Measurements from ENCODE around the gene ASIC2. TPM values are rescaled to one million over a fixed set of nuclear protein-coding genes. Genes with fewer than 3 reads are reported as not detected.

The ASIC2 gene
- total and polyA plus RNA-seq, 2 donors (not counting 1 experiment from before 2014, with no cell fraction given) = not detected

- H3K27me3 Mint-ChIP-seq = peaks cover 40% of the 10 kb centered on the region
- Histone ChIP-seq H3K4me3 (ENCODE audit: control extremely low read depth in 1 of 5, extremely low read depth in 1 of 5, insufficient read depth in 1 of 5, low read depth in 2 of 5, low read length in 4 of 5) (no peak overlapping the region), H3K9ac (ENCODE audit: low read length) (no peak overlapping the region), H3K79me2 (ENCODE audit: control insufficient read depth, insufficient read depth, low read length) (no peaks in the 10 kb centered on the region), H3K36me3 (replicated peaks in 1 of 2; ENCODE audit: control extremely low read depth in 1 of 2, control insufficient read depth in 1 of 2, extremely low read depth in 1 of 2, insufficient read depth in 2 of 2, low read length in 1 of 2) (no peaks in the 10 kb centered on the region), H4K20me1 (ENCODE audit: control insufficient read depth, insufficient read depth, low read length, poor library complexity, severe bottlenecking) (no peaks in the 10 kb centered on the region), H3K27me3 (replicated peaks in 1 of 4; ENCODE audit: control extremely low read depth in 1 of 4, control insufficient read depth in 3 of 4, insufficient read depth in 4 of 4, low read length in 3 of 4) (peaks cover 0 to 4% (median 0%) of the 10 kb centered on the region in 4 experiments), H2AFZ (ENCODE audit: insufficient read depth, low read depth, low read length, poor library complexity, severe bottlenecking) (no peak overlapping the region), H3K4me1 (ENCODE audit: control insufficient read depth in 2 of 2, insufficient read depth in 2 of 2, low read length in 2 of 2) (no peaks in the 10 kb centered on the region), H3K9me3 (ENCODE audit: control extremely low read depth in 1 of 3, control insufficient read depth in 2 of 3, insufficient read depth in 1 of 3, low read length in 2 of 3) (no peaks in the 10 kb centered on the region), H3K4me2 (replicated peaks; ENCODE audit: low read depth, low read length, poor library complexity, severe bottlenecking) (no peak overlapping the region), H3K27ac (ENCODE audit: low read length in 2 of 2) (no peak overlapping the region)
- no peak overlapping the region for H3K4me3 Mint-ChIP-seq
- peaks cover 11% of the 10 kb centered on the region for H3K9me3 Mint-ChIP-seq (ENCODE audit: insufficient read depth)
- no peak for DNase-seq
- ChIA-PET CTCF (no interaction called here), POLR2A (no interaction called here)
- H3K4me1 Mint-ChIP-seq = no peaks in the 10 kb centered on the region
- H3K27ac Mint-ChIP-seq = no peak overlapping the region
- no peak for TF ChIP-seq CTCF (IDR thresholded peaks at IDR 0.05)
- no peak for TF ChIP-seq EZH2 (IDR thresholded peaks at IDR 0.05; ENCODE audit: borderline replicate concordance, insufficient read depth, low read depth, low read length, poor library complexity, severe bottlenecking)
- no peak for ATAC-seq (ENCODE audit: low read depth)
- intact Hi-C loops (cut with micrococcal nuclease) = no loop called here
- 87% methylated on average over 4 of the region's 5 CpGs for WGBS (ENCODE audit: insufficient coverage)
Measured at GRCh38 chr17:33109336-33110072, 183.6 kb downstream of the ASIC2 start.

GRCh38 chr17:33106525-33107165 is 186.4 kb downstream of the ASIC2 start:
- intact Hi-C loops (cut with micrococcal nuclease) = no loop called here
- Histone ChIP-seq H3K9ac (ENCODE audit: low read length) (no peak overlapping the region), H3K79me2 (ENCODE audit: control insufficient read depth, insufficient read depth, low read length) (no peaks in the 10 kb centered on the region), H3K27me3 (replicated peaks in 1 of 4; ENCODE audit: control extremely low read depth in 1 of 4, control insufficient read depth in 3 of 4, insufficient read depth in 4 of 4, low read length in 3 of 4) (peaks cover 0 to 4% (median 0%) of the 10 kb centered on the region in 4 experiments), H3K27ac (ENCODE audit: low read length in 2 of 2) (no peak overlapping the region), H2AFZ (ENCODE audit: insufficient read depth, low read depth, low read length, poor library complexity, severe bottlenecking) (no peak overlapping the region), H3K4me1 (ENCODE audit: control insufficient read depth in 2 of 2, insufficient read depth in 2 of 2, low read length in 2 of 2) (no peaks in the 10 kb centered on the region), H3K4me3 (ENCODE audit: control extremely low read depth in 1 of 5, extremely low read depth in 1 of 5, insufficient read depth in 1 of 5, low read depth in 2 of 5, low read length in 4 of 5) (no peak overlapping the region), H3K4me2 (replicated peaks; ENCODE audit: low read depth, low read length, poor library complexity, severe bottlenecking) (no peak overlapping the region), H3K36me3 (replicated peaks in 1 of 2; ENCODE audit: control extremely low read depth in 1 of 2, control insufficient read depth in 1 of 2, extremely low read depth in 1 of 2, insufficient read depth in 2 of 2, low read length in 1 of 2) (no peaks in the 10 kb centered on the region), H4K20me1 (ENCODE audit: control insufficient read depth, insufficient read depth, low read length, poor library complexity, severe bottlenecking) (no peaks in the 10 kb centered on the region), H3K9me3 (ENCODE audit: control extremely low read depth in 1 of 3, control insufficient read depth in 2 of 3, insufficient read depth in 1 of 3, low read length in 2 of 3) (no peaks in the 10 kb centered on the region)
- 94% methylated on average over 2 of the region's 6 CpGs for WGBS (ENCODE audit: insufficient coverage)
- Mint-ChIP-seq H3K4me3 (no peak overlapping the region), H3K9me3 (ENCODE audit: insufficient read depth) (peaks cover 11% of the 10 kb centered on the region), H3K27me3 (peaks cover 24% of the 10 kb centered on the region), H3K4me1 (no peaks in the 10 kb centered on the region), H3K27ac (no peak overlapping the region)
- ChIA-PET CTCF (no interaction called here), POLR2A (no interaction called here)
- ATAC-seq (ENCODE audit: low read depth) = no peak
- no peak for DNase-seq
- TF ChIP-seq CTCF (IDR thresholded peaks at IDR 0.05) (no peak), EZH2 (IDR thresholded peaks at IDR 0.05; ENCODE audit: borderline replicate concordance, insufficient read depth, low read depth, low read length, poor library complexity, severe bottlenecking) (no peak)
